Esophagus squamous epithelium (tissue), 5 donors: ENCODE data around the gene PAPOLA. TPM values are rescaled to one million over a fixed set of nuclear protein-coding genes. Genes with fewer than 3 reads are reported as not detected.
"Not testable (repeated sequence)": the region's sequence is repeated elsewhere in the genome, so short reads cannot be mapped to it uniquely, and the experiment has no call there.

Source experiments
- DNase-seq: peaks from one replicate; lab custom pipeline; 2025; lab: John Stamatoyannopoulos, UW
- H3K27ac ChIP-seq, 4 donors: fragments of 200-600 bp; sonication (generic); one replicate each; pipeline ENCODE4 v1.5.1; 2016 to 2019; ENCODE audit warnings: mild to moderate bottlenecking in 1 of 4
- H3K27me3 ChIP-seq, 4 donors: fragments of 200-600 bp; sonication (generic); 1 replicate in 3 of 4; 2 replicates in 1 of 4; pipeline versions ENCODE4 v1.5.1 to v1.6.0; 2017 to 2021; ENCODE audit warnings: antibody characterized with exemption in 1 of 4
- H3K36me3 ChIP-seq, 3 donors: fragments of 200-600 bp; sonication (generic); one replicate each; pipeline ENCODE4 v1.5.1; 2016 to 2019
- H3K4me1 ChIP-seq, 3 donors: fragments of 200-600 bp; sonication (generic); one replicate each; pipeline ENCODE4 v1.5.1; 2017 to 2019
- H3K4me3 ChIP-seq, 4 donors: fragments of 200-600 bp; sonication (generic); 1 replicate in 3 of 4; 2 replicates in 1 of 4; pipeline ENCODE4 v1.5.1; 2016 to 2019; ENCODE audit warnings: mild to moderate bottlenecking in 2 of 4, moderate library complexity in 1 of 4
- H3K9me3 ChIP-seq, 3 donors: fragments of 200-600 bp; sonication (generic); one replicate each; pipeline ENCODE4 v1.5.1; 2016 to 2019
- POLR2A ChIP-seq, 4 donors: fragments of 450-650 bp; IDR thresholded peaks; one replicate each; pipeline ENCODE4 v1.6.1; 2017; ENCODE audit warnings: antibody characterized with exemption in 4 of 4, mild to moderate bottlenecking in 4 of 4, moderate library complexity in 3 of 4
- WGBS, 2 donors: methylation state at CpG; one replicate each; pipeline ENCODE4 v1.1.5; 2018; 5-methylcytosine and 5-hydroxymethylcytosine counted together
- intact Hi-C: fragments of 100-400 bp; cut with DNase I; formaldehyde crosslinking; loops from one replicate; pipeline ENCODE4 v1.15.0; 2022
- total RNA-seq, 4 donors: library from RNA; depleted of rRNA; stranded (reverse); fragments of >200 nt; gene quantifications; one replicate each; pipeline ENCODE4 v1.1.0, GENCODE V29; 2016
- TF ChIP-seq, protein P1 (sequence below), 6 experiments: fragments of 450-650 bp in 4 of 6; fragments of 200-600 bp in 2 of 6; sonication (generic) in 2 of 6; IDR thresholded peaks; one replicate each; pipeline ENCODE4 v1.5.1; 2016 to 2019; ENCODE audit warnings: antibody characterized with exemption in 6 of 6, mild to moderate bottlenecking in 4 of 6, moderate library complexity in 4 of 6
- donor health status: DM: yes; HTN: yes; CAD: no.

Gene PAPOLA
- total RNA-seq, 4 donors from 2014 or later, result 66.7 to 152 (median 116) TPM

DNA sequence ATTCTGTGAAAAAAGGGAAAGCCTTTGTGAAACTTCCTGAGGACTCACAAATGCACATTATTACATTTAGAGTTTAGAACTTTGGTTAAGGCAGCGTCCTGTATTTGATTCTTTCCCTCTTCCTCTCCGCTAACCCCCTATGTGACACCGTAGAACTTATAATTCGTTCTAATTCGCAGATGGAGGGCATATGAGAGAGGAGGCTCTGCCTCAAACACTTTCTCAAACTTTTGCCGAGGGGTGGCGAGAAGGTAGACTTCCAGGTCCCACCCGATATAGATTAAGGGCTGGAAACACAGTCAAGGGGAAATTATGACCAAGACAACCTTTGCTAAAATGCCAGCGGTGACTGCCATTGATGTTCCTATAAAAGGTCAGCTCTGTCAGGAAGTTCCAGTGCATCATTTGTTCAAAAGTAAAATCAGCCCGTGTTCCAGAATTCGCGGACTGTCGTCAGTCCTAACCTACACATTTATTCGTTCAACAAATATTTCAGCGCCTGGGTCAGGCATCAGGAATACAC lies 904 bp upstream of the PAPOLA start:
- TF ChIP-seq POLR2A (IDR thresholded peaks at IDR 0.05), result no peak
- TF ChIP-seq, protein P1, sequence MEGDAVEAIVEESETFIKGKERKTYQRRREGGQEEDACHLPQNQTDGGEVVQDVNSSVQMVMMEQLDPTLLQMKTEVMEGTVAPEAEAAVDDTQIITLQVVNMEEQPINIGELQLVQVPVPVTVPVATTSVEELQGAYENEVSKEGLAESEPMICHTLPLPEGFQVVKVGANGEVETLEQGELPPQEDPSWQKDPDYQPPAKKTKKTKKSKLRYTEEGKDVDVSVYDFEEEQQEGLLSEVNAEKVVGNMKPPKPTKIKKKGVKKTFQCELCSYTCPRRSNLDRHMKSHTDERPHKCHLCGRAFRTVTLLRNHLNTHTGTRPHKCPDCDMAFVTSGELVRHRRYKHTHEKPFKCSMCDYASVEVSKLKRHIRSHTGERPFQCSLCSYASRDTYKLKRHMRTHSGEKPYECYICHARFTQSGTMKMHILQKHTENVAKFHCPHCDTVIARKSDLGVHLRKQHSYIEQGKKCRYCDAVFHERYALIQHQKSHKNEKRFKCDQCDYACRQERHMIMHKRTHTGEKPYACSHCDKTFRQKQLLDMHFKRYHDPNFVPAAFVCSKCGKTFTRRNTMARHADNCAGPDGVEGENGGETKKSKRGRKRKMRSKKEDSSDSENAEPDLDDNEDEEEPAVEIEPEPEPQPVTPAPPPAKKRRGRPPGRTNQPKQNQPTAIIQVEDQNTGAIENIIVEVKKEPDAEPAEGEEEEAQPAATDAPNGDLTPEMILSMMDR (IDR thresholded peaks at IDR 0.05), result no peak
- no peaks in the 10 kb centered on the region for H3K9me3 ChIP-seq
- peaks cover 20 to 41% (median 25%) of the 10 kb centered on the region in 3 donors for H3K4me1 ChIP-seq
- no peaks in the 10 kb centered on the region for H3K36me3 ChIP-seq
- no peaks in the 10 kb centered on the region for H3K27me3 ChIP-seq
- 4 to 6% methylated on average over 14 of the region's 15 CpGs for WGBS, 2 donors
- peak overlapping the region; percentile 79 to 99 (median 92) for H3K4me3 ChIP-seq
- peak overlapping the region; percentile 96 to 100 (median 98) for H3K27ac ChIP-seq
- intact Hi-C loops, result no loop called here
- no peak for DNase-seq

DNA sequence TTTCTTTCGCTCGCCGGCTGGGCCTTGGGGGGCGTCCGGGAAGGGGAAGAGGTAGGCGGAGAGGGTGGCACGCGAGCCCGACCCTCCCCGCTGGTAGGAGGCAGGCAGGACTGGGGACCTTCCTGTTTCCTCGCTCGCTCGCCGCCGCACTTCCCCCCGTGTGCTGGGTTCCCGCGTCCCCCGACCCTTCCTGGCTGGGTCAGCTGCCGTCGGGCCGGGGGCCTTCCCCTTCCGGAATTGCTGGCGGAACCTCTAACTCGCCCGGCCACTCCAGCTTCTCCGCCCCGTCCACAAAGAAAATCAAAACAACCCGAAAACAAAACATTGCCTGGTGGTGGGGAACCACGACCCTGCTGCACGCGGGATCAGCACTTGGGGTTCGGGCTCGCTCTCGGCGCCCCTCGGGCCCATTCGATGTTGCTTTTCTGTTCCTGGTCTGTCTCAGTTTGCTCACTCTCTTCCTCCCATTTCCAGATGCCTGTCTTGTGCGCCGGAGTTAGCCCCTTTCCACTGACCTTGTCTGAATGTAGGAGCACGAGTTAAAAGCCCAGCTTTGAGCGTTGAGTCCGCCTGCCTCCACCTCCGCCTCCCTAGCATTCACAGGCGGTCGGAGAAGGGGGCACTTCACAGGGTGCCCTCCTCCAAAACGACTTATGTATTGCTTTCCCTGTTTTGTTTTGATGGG lies 581 bp downstream of the PAPOLA start:
- no peaks in the 10 kb centered on the region for H3K27me3 ChIP-seq
- no peaks in the 10 kb centered on the region for H3K9me3 ChIP-seq
- peaks cover 20 to 51% (median 28%) of the 10 kb centered on the region in 3 donors for H3K4me1 ChIP-seq
- H3K4me3 ChIP-seq, result peak overlapping the region; percentile 79 to 99 (median 92)
- peak in 1 of 4 donors; percentile 11 for TF ChIP-seq POLR2A (IDR thresholded peaks at IDR 0.05)
- TF ChIP-seq, protein P1 (IDR thresholded peaks at IDR 0.05), result no peak
- H3K27ac ChIP-seq, result peak overlapping the region; percentile 96 to 100 (median 98)
- intact Hi-C loops, result no loop called here
- no peaks in the 10 kb centered on the region for H3K36me3 ChIP-seq
- 0% methylated on average over 18 to 23 of the region's 47 CpGs for WGBS, 2 donors
- no peak for DNase-seq

DNA sequence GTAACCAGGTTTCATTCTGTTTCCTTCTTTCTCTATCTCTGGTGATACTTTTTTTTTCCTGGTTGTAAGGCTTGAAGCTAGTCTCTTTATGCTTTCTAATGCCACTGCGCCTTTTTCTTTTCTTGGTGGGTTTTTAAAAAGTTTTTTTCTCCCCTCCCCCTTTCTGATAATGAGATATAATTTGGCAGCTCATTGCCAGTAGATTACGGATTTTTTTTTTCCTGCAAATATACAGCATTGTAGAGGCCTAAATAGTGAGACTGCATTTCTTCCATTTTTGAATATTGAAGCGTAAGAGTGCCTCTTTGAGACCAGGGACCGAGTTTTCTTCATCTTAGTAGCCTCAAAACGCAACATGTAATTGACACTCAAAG lies 1.1 kb downstream of the PAPOLA start:
- peaks cover 20 to 55% (median 31%) of the 10 kb centered on the region in 3 donors for H3K4me1 ChIP-seq
- DNase-seq, result no peak
- 6% methylated on average over 5 of the region's 5 CpGs for WGBS, 2 donors

DNA sequence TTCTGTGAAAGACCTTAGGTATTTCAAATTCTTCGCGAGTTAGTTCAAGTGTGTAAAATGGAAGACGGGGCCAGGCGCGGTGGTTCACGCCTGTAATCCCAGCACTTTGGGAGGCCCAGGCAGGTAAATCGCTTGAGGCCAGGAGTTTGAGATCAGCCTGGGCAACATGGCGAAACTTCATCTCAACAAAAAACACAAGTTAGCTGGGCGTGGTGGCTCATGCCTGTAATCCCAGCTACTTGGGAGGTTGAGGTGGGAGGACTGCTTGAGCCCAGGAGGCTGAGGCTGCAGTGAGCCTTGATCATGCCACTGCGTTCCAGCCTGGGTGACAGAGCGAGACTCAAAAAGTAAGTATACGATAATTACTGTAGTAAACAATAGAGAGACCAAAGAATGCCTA lies 2.2 kb downstream of the PAPOLA start:
- intact Hi-C loops, H3K9me3 ChIP-seq, H3K27me3 ChIP-seq, DNase-seq, H3K36me3 ChIP-seq, H3K27ac ChIP-seq: not testable (repeated sequence)
- H3K4me3 ChIP-seq, result peak overlapping the region in 2 of 4 donors; percentile 79 to 95
- H3K4me1 ChIP-seq, result peaks cover 20 to 65% (median 37%) of the 10 kb centered on the region in 3 donors
- 84 to 93% methylated on average over 12 of the region's 12 CpGs for WGBS, 2 donors

More for the DNA sequence above, 1.1 kb downstream of the PAPOLA start:
- no peaks in the 10 kb centered on the region for H3K9me3 ChIP-seq
- H3K27ac ChIP-seq, result peak overlapping the region; percentile 96 to 100 (median 98)
- H3K36me3 ChIP-seq, result no peaks in the 10 kb centered on the region
- no peaks in the 10 kb centered on the region for H3K27me3 ChIP-seq
- H3K4me3 ChIP-seq, result peak overlapping the region; percentile 79 to 99 (median 92)
- intact Hi-C loops, result no loop called here
- TF ChIP-seq, protein P1 (IDR thresholded peaks at IDR 0.05), result no peak
- TF ChIP-seq POLR2A (IDR thresholded peaks at IDR 0.05), result no peak

DNA sequence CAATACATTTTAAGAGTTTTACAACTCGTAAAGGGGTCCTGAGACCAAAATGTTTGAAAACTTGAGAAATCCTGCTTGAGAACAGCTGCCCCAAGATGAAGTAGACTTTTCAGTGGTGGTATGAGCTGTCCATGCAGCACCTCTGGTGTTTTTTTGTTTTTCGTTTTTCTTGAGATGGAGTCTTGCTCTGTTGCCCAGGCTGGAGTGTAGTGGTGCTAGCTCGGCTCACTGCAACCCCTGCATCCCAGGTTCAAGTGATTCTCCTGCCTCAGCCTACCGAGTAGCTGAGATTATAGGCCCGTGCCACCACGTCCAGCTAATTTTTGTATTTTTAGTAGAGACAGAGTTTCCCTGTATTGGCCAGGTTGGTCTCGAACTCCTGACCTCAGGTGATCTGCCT lies 5.5 kb downstream of the PAPOLA start:
- no peak overlapping the region for H3K4me3 ChIP-seq
- no peak for DNase-seq
- 90 to 92% methylated on average over 7 of the region's 7 CpGs for WGBS, 2 donors
- no peaks in the 10 kb centered on the region for H3K36me3 ChIP-seq
- H3K9me3 ChIP-seq, result no peaks in the 10 kb centered on the region
- no peak overlapping the region for H3K27ac ChIP-seq
- intact Hi-C loops, result no loop called here
- H3K27me3 ChIP-seq, result no peaks in the 10 kb centered on the region
- H3K4me1 ChIP-seq, result peaks cover 19 to 90% (median 45%) of the 10 kb centered on the region in 3 donors
- no peak for TF ChIP-seq POLR2A (IDR thresholded peaks at IDR 0.05)
- TF ChIP-seq, protein P1 (IDR thresholded peaks at IDR 0.05), result no peak
